Keratinocyte (primary cell): ENCODE results near the gene OR7D2. TPM values are rescaled to one million over a fixed set of nuclear protein-coding genes. Genes with fewer than 3 reads are reported as not detected.

Experiments
- DNase-seq: peaks from one replicate; pipeline ENCODE4 v3.0.0-alpha.2; 2011; ENCODE audit warnings: low read depth, missing footprints, low spot score
- FAIRE-seq: peaks from 2 replicates; lab custom pipeline; 2011; peaks lifted over from hg19 to GRCh38; lab: Jason Lieb, UNC
- H2AFZ ChIP-seq: 2 replicates; pipeline ENCODE4 v1.6.0; 2012; ENCODE audit warnings: low read length, control low read depth, inconsistent platforms; ENCODE audit not compliant: control insufficient read depth
- H3K27ac ChIP-seq: 2 replicates; pipeline ENCODE4 v1.5.1; 2011; ENCODE audit warnings: low read length; ENCODE audit not compliant: control insufficient read depth, insufficient read depth
- H3K27me3 ChIP-seq: 3 replicates; pipeline ENCODE4 v1.6.0; 2011; ENCODE audit warnings: low read length; ENCODE audit not compliant: control insufficient read depth, insufficient read depth; ENCODE audit errors: extremely low read depth
- H3K36me3 ChIP-seq, 2 experiments: 2 replicates in 1 of 2; 3 replicates in 1 of 2; pipeline ENCODE4 v1.5.1; 2011; ENCODE audit warnings: low read length in 2 of 2, mild to moderate bottlenecking in 1 of 2; ENCODE audit not compliant: control insufficient read depth in 2 of 2, insufficient read depth in 2 of 2; ENCODE audit errors: extremely low read depth in 1 of 2
- H3K4me1 ChIP-seq: 3 replicates; pipeline ENCODE4 v1.5.1; 2011; ENCODE audit warnings: low read length; ENCODE audit not compliant: control insufficient read depth, insufficient read depth; ENCODE audit errors: extremely low read depth
- H3K4me2 ChIP-seq: 3 replicates; pipeline ENCODE4 v1.6.0; 2011; ENCODE audit warnings: low read depth, low read length; ENCODE audit not compliant: control insufficient read depth, insufficient read depth; ENCODE audit errors: extremely low read depth
- H3K4me3 ChIP-seq, 3 experiments: fragments of 200-600 bp in 1 of 3; sonication (generic) in 1 of 3; 2 replicates in 2 of 3; 3 replicates in 1 of 3; pipeline ENCODE4 v1.5.1; 2011 to 2016; ENCODE audit warnings: low read length in 3 of 3, mild to moderate bottlenecking in 3 of 3, control low read depth in 2 of 3, inconsistent platforms in 1 of 3, low read depth in 1 of 3, mixed read lengths in 1 of 3, mixed run types in 1 of 3, moderate library complexity in 1 of 3; ENCODE audit not compliant: control insufficient read depth in 2 of 3, insufficient read depth in 2 of 3; ENCODE audit errors: extremely low read depth in 1 of 3
- H3K79me2 ChIP-seq: 2 replicates; pipeline ENCODE4 v1.6.0; 2012; ENCODE audit warnings: low read length; ENCODE audit not compliant: control insufficient read depth, insufficient read depth
- H3K9ac ChIP-seq: 3 replicates; pipeline ENCODE4 v1.6.0; 2011; ENCODE audit warnings: low read length; ENCODE audit not compliant: control insufficient read depth, insufficient read depth; ENCODE audit errors: extremely low read depth
- H3K9me1 ChIP-seq: 3 replicates; pipeline ENCODE4 v1.6.0; 2011; ENCODE audit warnings: low read length; ENCODE audit not compliant: control insufficient read depth, insufficient read depth; ENCODE audit errors: extremely low read depth
- H3K9me3 ChIP-seq: 2 replicates; pipeline ENCODE4 v1.5.1; 2012; ENCODE audit warnings: low read depth, low read length; ENCODE audit not compliant: control insufficient read depth
- H4K20me1 ChIP-seq: 3 replicates; pipeline ENCODE4 v1.6.0; 2011; ENCODE audit warnings: low read length; ENCODE audit not compliant: control insufficient read depth, insufficient read depth; ENCODE audit errors: extremely low read depth
- EZH2 ChIP-seq: IDR thresholded peaks from one replicate; pipeline ENCODE4 v1.6.1; 2012; ENCODE audit warnings: inconsistent platforms, mild to moderate bottlenecking, low read length, moderate library complexity
- dilution Hi-C: fragments of 300-500 bp; cut with MboI; formaldehyde crosslinking; loops from one replicate; pipeline ENCODE4 v1.7.0; 2020; ENCODE audit warnings: low sequenced_read_pairs; ENCODE audit not compliant: extremely low pct_ligation_motif_present
- polyA plus RNA-seq, 5 experiments: library from polyadenylated mRNA; depleted of rRNA in 3 of 5; stranded (reverse) in 3 of 5; stranded (forward) in 1 of 5; unstranded in 1 of 5; fragments of >200 nt; gene quantifications; 1 replicate in 1 of 5; 2 replicates in 3 of 5; 3 replicates in 1 of 5; pipeline versions ENCODE4 v1.2.1 to v1.2.3, GENCODE V29; 2011 to 2012; ENCODE audit warnings: missing spikeins in 2 of 5, low read depth in 1 of 5, low replicate concordance in 1 of 5
- TF ChIP-seq, protein P1 (sequence below), 3 experiments: IDR thresholded peaks in 1 of 3; conservative IDR thresholded peaks in 1 of 3; optimal IDR thresholded peaks in 1 of 3; 2 replicates in 2 of 3; 3 replicates in 1 of 3; pipeline versions ENCODE3 to v1.5.1; 2011; ENCODE audit warnings: low read length in 3 of 3, mild to moderate bottlenecking in 3 of 3, moderate library complexity in 2 of 3, control low read depth in 1 of 3, inconsistent platforms in 1 of 3; ENCODE audit not compliant: insufficient read depth in 2 of 3; ENCODE audit errors: extremely low read depth in 1 of 3

OR7D2 gene
- polyA plus RNA-seq, 1 donor (not counting 4 experiments of a cell fraction or from before 2014, with no cell fraction given), result 0.03 TPM

DNA sequence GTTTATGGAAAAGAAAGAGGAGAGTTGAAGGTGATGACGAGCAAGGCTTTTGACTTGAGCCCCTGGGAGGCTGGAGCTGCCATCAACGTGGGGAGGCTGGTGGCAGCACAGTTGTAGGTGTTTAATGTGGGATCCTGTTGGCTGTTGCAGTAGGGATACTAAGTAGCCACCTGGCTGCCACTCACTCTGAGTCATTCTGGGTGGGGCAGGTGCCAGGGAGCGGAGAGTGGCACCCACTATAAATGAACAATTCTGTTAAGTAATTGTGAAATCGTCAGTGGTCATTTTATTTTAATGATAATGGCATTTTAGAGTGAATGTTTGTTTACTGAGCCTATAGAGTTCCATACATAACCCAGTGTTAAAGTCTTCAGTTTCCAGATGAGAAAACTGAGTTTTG, 28.8 kb upstream of the OR7D2 start:
- TF ChIP-seq, protein P1, sequence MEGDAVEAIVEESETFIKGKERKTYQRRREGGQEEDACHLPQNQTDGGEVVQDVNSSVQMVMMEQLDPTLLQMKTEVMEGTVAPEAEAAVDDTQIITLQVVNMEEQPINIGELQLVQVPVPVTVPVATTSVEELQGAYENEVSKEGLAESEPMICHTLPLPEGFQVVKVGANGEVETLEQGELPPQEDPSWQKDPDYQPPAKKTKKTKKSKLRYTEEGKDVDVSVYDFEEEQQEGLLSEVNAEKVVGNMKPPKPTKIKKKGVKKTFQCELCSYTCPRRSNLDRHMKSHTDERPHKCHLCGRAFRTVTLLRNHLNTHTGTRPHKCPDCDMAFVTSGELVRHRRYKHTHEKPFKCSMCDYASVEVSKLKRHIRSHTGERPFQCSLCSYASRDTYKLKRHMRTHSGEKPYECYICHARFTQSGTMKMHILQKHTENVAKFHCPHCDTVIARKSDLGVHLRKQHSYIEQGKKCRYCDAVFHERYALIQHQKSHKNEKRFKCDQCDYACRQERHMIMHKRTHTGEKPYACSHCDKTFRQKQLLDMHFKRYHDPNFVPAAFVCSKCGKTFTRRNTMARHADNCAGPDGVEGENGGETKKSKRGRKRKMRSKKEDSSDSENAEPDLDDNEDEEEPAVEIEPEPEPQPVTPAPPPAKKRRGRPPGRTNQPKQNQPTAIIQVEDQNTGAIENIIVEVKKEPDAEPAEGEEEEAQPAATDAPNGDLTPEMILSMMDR (optimal IDR thresholded peaks at IDR 0.05 in 1 of 3, IDR thresholded peaks at IDR 0.05 in 1 of 3, conservative IDR thresholded peaks at IDR 0.05 in 1 of 3; ENCODE audit: extremely low read depth in 1 of 3, insufficient read depth in 2 of 3, low read length in 3 of 3), result no peak
- TF ChIP-seq EZH2, result no peak
- dilution Hi-C loops, result no loop called here
- Histone ChIP-seq H3K9me1 (no peaks in the 10 kb centered on the region), H3K4me1 (peaks cover 2% of the 10 kb centered on the region), H2AFZ (no peak overlapping the region), H3K79me2 (peaks cover 96% of the 10 kb centered on the region), H3K27ac (no peak overlapping the region), H3K4me3 (no peak overlapping the region), H3K9me3 (peaks cover 11% of the 10 kb centered on the region), H3K27me3 (no peaks in the 10 kb centered on the region), H3K36me3 (peaks cover 4 to 11% of the 10 kb centered on the region in 2 experiments), H3K4me2 (no peak overlapping the region), H3K9ac (no peak overlapping the region), H4K20me1 (no peaks in the 10 kb centered on the region)
- DNase-seq (no peak), FAIRE-seq (no peak)

DNA sequence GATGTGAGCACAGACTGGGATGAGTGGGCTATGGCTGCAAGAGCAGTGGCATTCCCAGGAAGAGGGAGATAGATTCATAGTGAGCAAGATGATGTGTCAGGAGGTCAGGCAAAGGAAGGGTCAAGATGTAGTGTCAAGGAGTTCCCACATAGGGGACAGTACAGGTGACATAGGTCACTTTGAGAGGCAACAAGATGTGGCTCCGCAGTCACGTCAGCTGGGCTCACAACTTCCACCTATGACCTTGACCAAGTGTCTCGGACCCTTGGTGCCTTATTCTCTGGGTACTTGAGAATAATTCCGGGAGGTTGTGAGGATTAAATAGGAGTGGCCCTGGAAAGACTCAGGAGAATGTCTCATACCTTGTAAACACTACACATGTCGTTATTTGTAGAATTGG, 28.1 kb upstream of the OR7D2 start:
- Histone ChIP-seq H3K9ac (no peak overlapping the region), H3K79me2 (peaks cover 96% of the 10 kb centered on the region), H3K9me3 (peaks cover 11% of the 10 kb centered on the region), H3K4me2 (no peak overlapping the region), H3K9me1 (no peaks in the 10 kb centered on the region), H3K4me1 (peaks cover 2% of the 10 kb centered on the region), H4K20me1 (no peaks in the 10 kb centered on the region), H3K36me3 (peaks cover 6 to 11% of the 10 kb centered on the region in 2 experiments), H3K4me3 (no peak overlapping the region), H2AFZ (no peak overlapping the region), H3K27me3 (no peaks in the 10 kb centered on the region), H3K27ac (no peak overlapping the region)
- no peak for DNase-seq
- TF ChIP-seq, protein P1 (optimal IDR thresholded peaks at IDR 0.05 in 1 of 3, IDR thresholded peaks at IDR 0.05 in 1 of 3, conservative IDR thresholded peaks at IDR 0.05 in 1 of 3; ENCODE audit: extremely low read depth in 1 of 3, insufficient read depth in 2 of 3, low read length in 3 of 3), result no peak
- no peak for TF ChIP-seq EZH2
- dilution Hi-C loops, result no loop called here
- FAIRE-seq, result no peak
